ENCODE measurements around the gene HRH1. TPM values are rescaled to one million over a fixed set of nuclear protein-coding genes. Genes with fewer than 3 reads are reported as not detected.

Gene HRH1
- total RNA-seq, 1 experiment from 2014 or later = 4.6 TPM

- ATAC-seq (no peak), DNase-seq (ENCODE audit: low read depth, low spot score) (no peak)
- Histone ChIP-seq H3K4me1 (ENCODE audit: control insufficient read depth, insufficient read depth, low read length) (peaks cover 4% of the 10 kb centered on the region; the same call in 1 of the 2 replicates), H3K4me3 (ENCODE audit: low read depth in 2 of 2, low read length in 2 of 2) (no peak overlapping the region), H3K27ac (ENCODE audit: low read length) (no peak overlapping the region), H3K36me3 (ENCODE audit: control insufficient read depth, insufficient read depth, low read length) (no peaks in the 10 kb centered on the region), H3K27me3 (ENCODE audit: control insufficient read depth, insufficient read depth, low read length) (no peaks in the 10 kb centered on the region), H3K9me3 (ENCODE audit: control insufficient read depth, insufficient read depth, low read depth, low read length) (no peaks in the 10 kb centered on the region)
- CTCF ChIA-PET = no interaction called here
- TF ChIP-seq POLR2AphosphoS5 (IDR thresholded peaks at IDR 0.05; ENCODE audit: low read depth, low read length) (no peak), TCF7L2 (IDR thresholded peaks at IDR 0.05; ENCODE audit: low read depth, low read length) (no peak), REST (IDR thresholded peaks at IDR 0.05; ENCODE audit: insufficient read depth in 1 of 2, low read depth in 2 of 2, low read length in 1 of 2) (no peak), SIN3A (IDR thresholded peaks at IDR 0.05; ENCODE audit: borderline replicate concordance, insufficient read depth, low read depth, low read length) (no peak), CTCF (IDR thresholded peaks at IDR 0.05) (no peak)
- no TSS peak for BruUV-seq (replicated peaks)
- POLR2A ChIA-PET = no interaction called here
- in situ Hi-C loops (cut with HindIII; ENCODE audit: low pct_unique_long_range_greater_than_20kb, low sequenced_read_pairs) = no loop called here
- intact Hi-C loops (cut with micrococcal nuclease; ENCODE audit: unreplicated experiment) = no loop called here
These were observed 91.0 kb downstream of the HRH1 start for GRCh38 chr3:11245276-11245675.

- no peaks in the 10 kb centered on the region for H3K27me3 ChIP-seq (ENCODE audit: control insufficient read depth, insufficient read depth, low read length)
- ChIA-PET CTCF (no interaction called here), POLR2A (interaction anchor here (0.6 kb wide), 1 partner anchor 10 kb away, joined by 3 read pairs; no protein-coding TSS in a partner anchor)
- H3K36me3 ChIP-seq (ENCODE audit: control insufficient read depth, insufficient read depth, low read length) = no peaks in the 10 kb centered on the region
- in situ Hi-C loops (cut with HindIII; ENCODE audit: low pct_unique_long_range_greater_than_20kb, low sequenced_read_pairs) = no loop called here
- DNase-seq (ENCODE audit: low read depth, low spot score) (no peak), ATAC-seq (peak; percentile 78)
- H3K27ac ChIP-seq (ENCODE audit: low read length) = no peak overlapping the region; the same call in 1 of the 2 replicates
- peaks cover 4% of the 10 kb centered on the region; the same call in 1 of the 2 replicates for H3K4me1 ChIP-seq (ENCODE audit: control insufficient read depth, insufficient read depth, low read length)
- no TSS peak for BruUV-seq (replicated peaks)
- TF ChIP-seq POLR2AphosphoS5 (IDR thresholded peaks at IDR 0.05; ENCODE audit: low read depth, low read length) (no peak), SIN3A (IDR thresholded peaks at IDR 0.05; ENCODE audit: borderline replicate concordance, insufficient read depth, low read depth, low read length) (no peak), CTCF (IDR thresholded peaks at IDR 0.05) (no peak), TCF7L2 (IDR thresholded peaks at IDR 0.05; ENCODE audit: low read depth, low read length) (no peak), REST (IDR thresholded peaks at IDR 0.05; ENCODE audit: insufficient read depth in 1 of 2, low read depth in 2 of 2, low read length in 1 of 2) (no peak)
- intact Hi-C loops (cut with micrococcal nuclease; ENCODE audit: unreplicated experiment) = no loop called here
- H3K4me3 ChIP-seq (ENCODE audit: low read depth in 2 of 2, low read length in 2 of 2) = no peak overlapping the region
- H3K9me3 ChIP-seq (ENCODE audit: control insufficient read depth, insufficient read depth, low read depth, low read length) = no peaks in the 10 kb centered on the region
These were observed 91.8 kb downstream of the HRH1 start for GRCh38 chr3:11245827-11246662.

Data from Panc1 (cell line).